HG03196 (cell line): ENCODE measurements around the gene TRIM52.
"Not testable (repeated sequence)": the region's sequence is repeated elsewhere in the genome, so short reads cannot be mapped to it uniquely, and the experiment has no call there.

ENCODE experiments used
- ATAC-seq: cut with Tn5 transposase; IDR thresholded peaks from one replicate; pipeline ENCODE4 v1.9.1; 2021; ENCODE audit not compliant: unreplicated experiment

TRIM52 gene

GRCh38 chr5:181215997-181216989 lies 44.6 kb downstream of the TRIM52 start:
- ATAC-seq: no peak

- ATAC-seq: not testable (repeated sequence)
Measured at GRCh38 chr5:181214249-181214648, 46.7 kb downstream of the TRIM52 start.

DNA sequence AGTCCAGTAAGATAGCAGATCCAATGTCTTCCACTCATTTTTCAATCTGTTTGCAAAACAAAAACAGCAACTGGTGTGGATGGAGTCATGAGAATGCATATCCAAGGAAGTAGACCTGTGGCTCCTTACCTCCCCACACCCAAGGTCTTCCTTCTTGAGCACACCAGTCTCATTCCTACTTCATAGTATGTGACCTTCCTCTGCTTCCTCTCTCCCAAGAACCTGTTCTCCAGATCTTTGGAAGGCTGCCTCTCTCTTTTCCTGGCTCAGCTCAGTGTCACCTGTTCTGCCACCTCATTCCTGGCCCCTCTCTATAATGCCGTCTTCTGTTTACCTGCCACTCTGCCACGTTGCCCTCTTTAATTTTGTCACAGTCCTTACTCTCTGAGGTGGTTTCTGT lies 48.0 kb downstream of the TRIM52 start:
- ATAC-seq: no peak

- no peak for ATAC-seq
Measured at GRCh38 chr5:181212080-181212479, 48.9 kb downstream of the TRIM52 start.

DNA sequence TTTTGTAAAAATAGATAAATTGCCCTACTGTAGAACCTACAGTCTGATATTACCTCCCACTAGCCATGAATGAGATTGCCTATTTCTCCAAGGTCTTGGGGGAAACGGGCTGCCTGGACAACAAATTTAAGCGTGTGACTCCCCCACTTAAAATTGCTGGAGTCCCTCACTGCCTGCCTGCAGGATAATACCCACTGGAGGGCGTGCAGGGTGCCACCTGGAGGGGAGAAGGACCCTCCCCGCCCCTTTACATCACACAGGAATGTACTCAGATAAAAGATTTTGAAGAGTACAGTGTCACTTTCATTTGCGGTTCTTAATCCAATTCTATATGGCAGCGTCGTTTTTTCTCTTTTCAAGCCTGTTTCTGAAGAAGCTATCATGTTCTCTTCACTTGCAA lies 49.7 kb downstream of the TRIM52 start:
- no peak for ATAC-seq

DNA sequence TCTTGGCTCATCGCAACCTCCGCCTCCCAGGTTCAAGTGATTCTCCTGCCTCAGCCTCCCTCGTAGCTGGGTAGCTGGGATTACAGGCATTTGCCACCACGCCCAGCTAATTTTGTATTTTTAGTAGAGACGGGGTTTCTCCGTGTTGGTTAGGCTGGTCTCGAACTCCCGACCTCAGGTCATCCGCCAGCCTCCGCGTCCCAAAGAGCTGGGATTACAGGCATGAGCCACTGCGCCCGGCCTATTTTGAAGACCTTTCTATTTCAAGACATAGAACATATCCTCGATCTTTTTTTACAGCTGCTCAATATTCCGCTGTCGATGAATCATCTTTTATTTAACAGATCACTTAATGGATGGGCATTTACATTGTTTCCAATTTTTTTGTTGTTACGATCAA lies 50.2 kb downstream of the TRIM52 start:
- ATAC-seq: not testable (repeated sequence)

- not testable (repeated sequence) for ATAC-seq
Measured at GRCh38 chr5:181210148-181210547, 50.8 kb downstream of the TRIM52 start.

GRCh38 chr5:181209006-181209405 lies 51.9 kb downstream of the TRIM52 start:
- not testable (repeated sequence) for ATAC-seq

DNA sequence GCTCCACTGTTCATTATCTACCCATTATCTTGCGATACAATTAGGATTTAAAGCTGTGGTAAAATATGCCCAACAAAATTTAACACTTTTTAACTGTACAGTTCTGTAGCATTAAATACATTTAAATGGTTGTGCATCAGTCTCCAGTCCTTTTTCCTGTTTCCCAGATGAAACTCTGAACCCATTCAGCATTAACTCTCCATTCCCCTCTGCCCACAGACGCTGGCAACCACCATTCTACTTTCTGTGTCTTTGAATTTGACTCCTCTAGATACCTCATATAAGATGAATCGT lies 53.0 kb downstream of the TRIM52 start:
- ATAC-seq: no peak

GRCh38 chr5:181207214-181207959 lies 53.6 kb downstream of the TRIM52 start:
- ATAC-seq: peak; percentile 34

DNA sequence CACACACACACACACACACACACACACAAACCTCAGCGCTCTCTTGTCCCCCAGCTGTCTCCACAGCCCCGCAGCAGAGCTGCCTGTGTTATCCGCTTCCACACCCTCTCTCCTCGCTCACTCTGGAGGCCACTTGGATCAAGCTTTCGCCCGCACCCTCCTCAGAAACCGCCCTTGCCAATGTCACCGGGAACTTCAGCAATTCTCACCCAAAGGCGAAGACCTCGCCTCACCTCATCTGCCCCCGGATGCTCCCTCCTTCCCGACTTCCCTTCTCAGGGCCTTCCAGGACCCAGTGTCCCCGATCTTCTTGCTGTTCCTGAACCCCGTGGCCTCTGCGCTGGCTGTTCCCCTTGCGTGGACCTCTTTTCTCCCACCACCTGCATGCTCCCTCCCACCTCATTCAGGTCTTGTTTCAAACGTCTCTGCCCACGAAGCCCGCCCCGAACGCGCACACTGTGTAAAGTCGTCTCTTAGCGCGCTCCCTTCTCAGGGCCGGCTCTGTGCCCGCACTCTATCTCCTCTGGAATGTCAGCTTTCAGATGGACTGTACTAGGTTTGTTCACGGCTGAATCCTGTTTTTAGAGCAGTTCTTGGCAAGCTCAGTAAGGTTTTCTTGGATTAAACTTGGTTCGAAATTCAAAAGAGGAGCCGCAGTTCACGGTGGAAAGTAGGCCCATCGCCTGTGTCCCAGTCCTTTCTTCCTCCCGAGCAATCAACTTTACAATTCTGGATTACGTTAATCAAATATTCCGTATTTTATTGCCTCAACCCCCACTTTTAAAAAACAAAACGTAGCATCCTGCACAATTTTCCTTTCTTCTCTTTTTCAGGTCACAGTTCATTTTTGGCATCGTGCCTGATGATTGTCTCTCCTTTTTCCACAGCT lies 54.9 kb downstream of the TRIM52 start:
- ATAC-seq: no peak
